Activated T-helper 1 cell treated with anti-CD3 and anti-CD28 coated beads, Interleukin-2, amount 50 U/mL, for 16 hours (primary cell): ENCODE results near the gene SMTN.
"Not testable (repeated sequence)": the region's sequence is repeated elsewhere in the genome, so short reads cannot be mapped to it uniquely, and the experiment has no call there.

Experiments used
- DNase-seq, 2 donors: peaks; one replicate each; pipeline ENCODE4 v3.0.0-alpha.2; 2020; ENCODE audit warnings: low read depth in 1 of 2, low spot score in 1 of 2

Gene SMTN

DNA sequence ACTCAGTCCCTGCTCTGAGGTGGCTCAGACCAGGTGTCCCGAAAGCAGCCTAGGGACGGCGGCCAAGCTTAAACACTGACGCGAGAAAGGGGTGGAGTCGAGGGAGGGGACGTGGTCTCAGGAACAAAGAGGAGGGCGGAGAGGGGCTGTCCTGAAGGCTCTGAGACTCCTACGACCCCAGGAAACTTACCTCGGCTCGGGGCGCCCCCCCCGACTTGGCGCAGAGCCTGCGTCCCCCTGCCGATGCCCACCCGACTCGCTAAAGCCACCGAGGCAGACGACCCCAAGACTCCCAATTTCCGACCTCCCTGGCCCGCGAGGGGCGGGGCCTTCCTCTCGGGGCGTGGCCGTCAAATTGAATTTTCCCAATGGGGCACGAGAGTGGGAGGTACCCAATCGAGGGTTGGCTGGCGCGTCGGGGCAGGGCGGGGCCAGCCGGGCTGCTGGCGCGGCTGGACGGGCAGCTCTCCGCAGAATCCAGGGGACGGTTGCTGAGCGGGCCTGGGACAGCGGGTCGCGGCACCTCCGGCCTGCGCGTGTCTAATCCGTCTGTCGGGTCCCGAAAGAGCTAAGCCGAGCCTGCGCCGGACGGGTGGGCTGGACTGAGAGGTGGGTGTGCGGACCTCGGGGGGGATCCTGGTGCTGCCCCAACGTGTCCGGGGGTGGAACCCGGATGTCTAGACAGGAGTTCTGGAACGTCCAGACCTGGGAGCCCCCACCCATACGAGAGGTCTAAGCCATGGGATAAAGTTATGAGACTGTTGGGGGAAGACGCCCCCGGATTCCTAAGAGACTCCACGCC is at the start of gene SMTN:
Gene SMTN, plus strand, starts transcription at position 471 of the 802 bp plus-strand sequence. CDS start 1,941 bp downstream, outside the sequence.
- DNase-seq: peak; percentile 74 to 77

GRCh38 chr22:31036671-31037550 is 44.2 kb upstream of the SMTN start:
- no peak for DNase-seq

- no peak for DNase-seq
These were observed 42.4 kb upstream of the SMTN start for GRCh38 chr22:31038686-31039085.

- no peak for DNase-seq
These were observed 41.7 kb upstream of the SMTN start for GRCh38 chr22:31039393-31039792.

DNA sequence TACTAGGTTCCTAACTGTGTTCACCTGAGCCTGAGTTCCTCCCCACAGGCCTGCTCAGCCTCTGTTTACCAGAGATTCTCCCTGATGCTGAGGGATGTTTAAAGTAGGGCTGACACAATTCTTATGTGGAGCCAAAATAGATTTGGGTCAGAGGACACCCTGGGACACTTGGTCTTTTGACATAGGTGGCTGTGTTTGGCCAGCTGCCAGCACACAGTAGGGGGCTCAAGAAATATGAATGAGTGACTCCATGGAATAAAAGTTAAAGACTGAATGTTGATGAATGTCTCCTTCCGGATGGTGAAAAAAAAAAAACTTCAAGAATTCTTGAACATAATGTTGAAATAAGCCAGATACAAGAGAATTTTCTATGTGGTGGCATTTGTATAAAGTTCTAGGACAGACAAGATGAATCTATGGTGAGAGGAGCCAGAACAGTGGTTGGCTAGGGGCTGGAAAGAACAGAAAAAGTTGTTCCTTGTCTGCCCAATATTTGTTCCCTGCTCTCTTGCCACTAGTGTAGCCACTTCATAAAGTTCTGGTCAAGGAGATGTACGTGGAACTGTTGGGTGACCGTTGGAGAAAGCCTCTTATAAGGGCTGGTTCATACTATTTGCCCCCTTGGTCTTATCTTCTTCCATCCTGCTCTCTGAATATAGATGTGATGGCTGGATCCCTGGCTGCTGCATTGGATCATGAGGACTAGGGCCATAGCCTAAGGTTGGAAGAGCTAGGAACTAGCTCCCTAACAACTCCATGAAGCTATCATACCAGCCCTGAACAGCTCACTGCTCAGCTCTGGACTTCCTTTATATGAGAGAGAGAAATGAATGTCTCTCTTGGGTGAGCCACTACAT is 40.3 kb upstream of the SMTN start:
- no peak for DNase-seq

- DNase-seq: no peak
These were observed 36.8 kb upstream of the SMTN start for GRCh38 chr22:31044262-31044861.

DNA sequence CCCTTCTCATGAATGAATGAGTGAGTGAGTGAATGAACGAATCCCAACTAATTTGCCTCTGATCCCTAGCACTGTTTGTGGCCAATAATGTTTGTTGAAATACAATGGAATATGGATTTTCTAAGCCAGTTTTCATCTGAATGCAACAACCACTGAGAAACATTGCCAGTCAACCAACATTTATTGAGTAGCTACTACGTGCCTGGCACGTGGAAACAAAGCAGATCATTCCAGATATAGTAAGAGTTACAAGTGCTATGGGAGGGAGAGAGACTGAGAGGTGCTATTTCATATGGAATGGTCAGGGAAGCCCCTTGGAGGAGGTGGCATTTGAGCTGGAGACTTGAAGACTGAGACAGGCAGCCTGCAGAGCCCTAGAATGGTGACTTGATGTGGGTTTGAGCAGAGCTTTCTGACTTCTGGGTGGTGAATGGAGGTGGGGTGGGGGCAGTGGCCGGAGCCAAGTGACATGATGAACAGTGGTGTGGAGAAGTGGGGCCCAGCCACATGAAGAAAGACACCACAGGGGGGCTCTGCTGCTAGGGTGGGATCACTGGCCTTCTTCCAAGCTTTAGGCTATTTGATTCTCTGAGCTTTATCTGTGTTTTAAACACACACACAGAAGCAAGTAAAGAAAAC is 35.1 kb upstream of the SMTN start:
- no peak for DNase-seq

GRCh38 chr22:31046539-31047226 is 34.4 kb upstream of the SMTN start:
- no peak for DNase-seq

GRCh38 chr22:31048570-31048969 is 32.5 kb upstream of the SMTN start:
- no peak for DNase-seq

- DNase-seq: no peak
These were observed 31.2 kb upstream of the SMTN start for GRCh38 chr22:31049815-31050420.

GRCh38 chr22:31055117-31055634 is 25.9 kb upstream of the SMTN start:
- no peak for DNase-seq

GRCh38 chr22:31055635-31056159 is 25.4 kb upstream of the SMTN start:
- DNase-seq: no peak

GRCh38 chr22:31056986-31057599 is 24.0 kb upstream of the SMTN start:
- DNase-seq: no peak

GRCh38 chr22:31059663-31060062 is 21.5 kb upstream of the SMTN start:
- not testable (repeated sequence) for DNase-seq

DNA sequence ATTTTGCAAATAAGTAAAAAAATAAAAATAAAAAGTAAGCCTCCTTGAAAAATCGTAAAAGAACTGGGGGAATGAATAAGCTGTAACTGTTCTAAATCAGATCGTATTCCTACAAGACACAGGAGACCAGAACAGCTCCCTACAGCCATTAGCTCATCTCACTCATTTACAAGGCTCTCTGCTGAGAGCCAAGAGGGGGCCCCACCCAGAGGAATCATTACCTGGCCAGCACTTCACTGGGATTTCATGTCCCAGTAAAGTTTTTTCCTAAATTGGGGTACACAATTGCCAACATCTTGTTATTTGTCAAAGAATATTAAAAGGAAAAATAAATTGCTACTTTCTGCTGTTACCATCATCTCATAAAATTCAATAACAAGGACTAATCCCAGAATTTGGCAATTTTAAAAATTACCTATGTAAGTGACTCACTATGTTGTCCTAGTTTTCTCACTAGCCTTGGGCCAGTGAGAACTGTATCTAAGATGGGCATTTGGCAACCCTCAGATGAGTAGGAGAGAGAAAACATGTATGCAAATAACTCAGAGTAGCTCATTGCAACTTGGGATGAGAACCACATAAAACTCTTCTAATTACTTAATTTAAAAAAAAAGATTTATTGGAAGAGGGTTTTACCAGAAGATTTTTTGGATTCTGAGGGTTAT is 18.4 kb upstream of the SMTN start:
- no peak for DNase-seq

DNA sequence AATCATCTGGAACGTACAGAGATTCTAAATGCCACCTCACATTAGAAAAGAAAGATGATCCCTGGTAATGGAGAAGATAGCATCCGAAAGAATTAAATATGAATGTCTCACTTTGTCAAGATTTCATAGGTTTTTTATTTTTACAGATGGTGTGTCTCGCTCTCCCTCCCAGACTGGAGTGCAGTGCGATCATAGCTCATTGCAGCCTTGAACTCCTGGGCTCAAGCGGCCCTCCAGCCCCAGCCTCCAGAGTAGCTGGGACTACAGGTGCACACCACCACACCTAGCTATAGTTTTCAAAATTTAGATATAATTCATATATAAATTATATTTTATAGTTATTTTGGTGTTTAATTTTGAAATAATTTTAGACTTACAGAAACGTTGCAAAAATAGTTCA is 16.7 kb upstream of the SMTN start:
- DNase-seq: no peak

DNA sequence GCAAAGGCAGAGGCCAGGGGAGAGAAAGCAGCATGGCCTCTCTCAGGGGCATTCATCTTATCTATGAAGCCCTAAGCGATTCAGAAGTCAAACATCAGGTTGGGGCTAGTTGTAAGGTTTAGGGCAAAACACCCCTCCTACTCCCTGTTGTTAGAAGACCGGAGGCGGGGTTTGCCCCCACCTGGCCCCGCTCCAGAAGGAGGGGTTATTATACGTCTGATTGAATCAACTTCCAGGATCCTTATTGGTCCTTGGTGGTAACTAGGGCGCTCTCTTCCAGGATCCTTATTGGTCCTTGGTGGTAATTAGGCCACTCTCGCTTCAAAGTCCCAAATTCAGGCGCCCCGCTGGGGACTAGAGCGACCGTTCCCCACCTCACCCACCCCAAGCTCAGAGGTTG is 12.1 kb upstream of the SMTN start:
- DNase-seq: no peak
